HEK293 (cell line): ENCODE measurements around the gene SRSF1.

Source experiments
- CTCF ChIP-seq: fragments of 450-650 bp; formaldehyde crosslinking; IDR thresholded peaks from 2 replicates; pipeline ENCODE4 v1.5.1; 2016; ENCODE audit warnings: missing biosample characterization, missing genetic modification characterization
- ZNF121 ChIP-seq: fragments of 450-650 bp; formaldehyde crosslinking; IDR thresholded peaks from 2 replicates; pipeline ENCODE4 v1.5.1; 2016; ENCODE audit warnings: missing biosample characterization, missing genetic modification characterization
- ZNF266 ChIP-seq: fragments of 450-650 bp; formaldehyde crosslinking; IDR thresholded peaks from 2 replicates; pipeline ENCODE4 v1.5.1; 2016; ENCODE audit warnings: missing biosample characterization, missing genetic modification characterization, low read depth

- TF ChIP-seq CTCF (tag by site-specific recombination) (no peak), ZNF121 (tag by site-specific recombination) (no peak), ZNF266 (tag by site-specific recombination) (no peak)
These were observed 4.7 kb downstream of the SRSF1 start for GRCh38 chr17:58002154-58002948.
